Right lobe of liver (tissue), 4 donors: ENCODE results near the gene YES1.

Source experiments
- CTCF ChIP-seq, 4 donors: fragments of 200-600 bp in 3 of 4; fragments of 450-650 bp in 1 of 4; IDR thresholded peaks; one replicate each; pipeline versions ENCODE4 v1.5.1 to v1.8.0; 2016 to 2022; ENCODE audit warnings: antibody characterized with exemption in 4 of 4, mild to moderate bottlenecking in 2 of 4
- POLR2A ChIP-seq: fragments of 450-650 bp; IDR thresholded peaks from one replicate; pipeline ENCODE4 v1.6.1; 2017; ENCODE audit warnings: antibody characterized with exemption, mild to moderate bottlenecking
- donor health status: DM: no; HTN: no; CAD: no.
- donor health status: DM: no; HTN: no; CAD: no.
- donor health status: DM: no; HTN: yes; CAD: no.

- TF ChIP-seq CTCF (IDR thresholded peaks at IDR 0.05): no peak
- no peak for TF ChIP-seq POLR2A
Observed at GRCh38 chr18:778194-778927, 33.7 kb downstream of the YES1 start.
